Kasumi-1 (cell line): ENCODE results near the gene PAM16.

Experiments
- DNase-seq, 2 experiments: peaks; one replicate each; lab custom pipeline; 2025; lab: John Stamatoyannopoulos, UW

PAM16 gene

GRCh38 chr16:4319454-4320421, 31.4 kb downstream of the PAM16 start:
- DNase-seq, result no peak

DNA sequence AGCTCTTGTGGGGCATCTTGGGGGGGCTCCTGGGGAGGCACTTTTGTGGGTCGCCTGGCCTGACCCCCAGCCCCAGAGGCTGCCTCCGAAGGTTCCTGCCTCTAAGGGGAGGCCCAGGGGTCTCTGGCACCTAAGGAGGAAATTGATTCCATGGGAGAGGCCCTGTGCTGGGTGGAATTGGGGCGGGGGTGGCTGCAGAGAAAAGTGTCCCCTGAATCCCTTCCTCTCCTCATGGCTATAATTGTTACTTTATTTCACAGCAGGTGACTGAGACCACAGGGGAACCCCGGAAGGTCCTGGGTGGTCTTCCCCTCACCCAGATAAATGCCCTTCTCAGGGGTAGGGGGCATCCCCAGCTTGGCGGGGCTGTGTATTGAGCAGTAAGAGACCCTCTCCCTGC, 32.2 kb downstream of the PAM16 start:
- DNase-seq, result no peak

DNA sequence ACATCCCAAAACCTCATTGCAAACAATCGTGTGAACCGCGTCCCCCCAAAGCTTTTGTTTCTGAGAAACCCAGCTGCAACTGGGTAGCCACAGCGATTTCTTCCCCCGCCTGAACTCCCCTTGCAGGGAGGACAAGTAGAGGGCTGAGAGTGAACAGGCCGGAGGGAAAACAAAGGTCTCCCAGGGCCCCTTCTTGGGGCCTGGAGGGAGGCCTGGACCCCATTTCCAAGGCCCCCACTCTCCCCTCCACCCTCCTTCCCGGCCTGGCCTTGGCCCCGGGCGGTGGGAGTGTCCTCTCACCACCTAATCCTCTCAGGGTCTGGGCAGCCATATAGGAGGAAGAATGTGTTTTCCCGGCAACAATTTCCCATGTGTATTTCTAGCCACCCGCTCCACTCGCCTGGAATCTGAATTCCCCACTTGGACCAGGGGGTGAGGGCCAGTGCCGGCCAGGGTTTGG, 32.6 kb downstream of the PAM16 start:
- DNase-seq, result no peak

- DNase-seq, result no peak
Observed at GRCh38 chr16:4317532-4318450, 33.3 kb downstream of the PAM16 start.

GRCh38 chr16:4316864-4317531, 34.1 kb downstream of the PAM16 start:
- DNase-seq, result no peak

DNA sequence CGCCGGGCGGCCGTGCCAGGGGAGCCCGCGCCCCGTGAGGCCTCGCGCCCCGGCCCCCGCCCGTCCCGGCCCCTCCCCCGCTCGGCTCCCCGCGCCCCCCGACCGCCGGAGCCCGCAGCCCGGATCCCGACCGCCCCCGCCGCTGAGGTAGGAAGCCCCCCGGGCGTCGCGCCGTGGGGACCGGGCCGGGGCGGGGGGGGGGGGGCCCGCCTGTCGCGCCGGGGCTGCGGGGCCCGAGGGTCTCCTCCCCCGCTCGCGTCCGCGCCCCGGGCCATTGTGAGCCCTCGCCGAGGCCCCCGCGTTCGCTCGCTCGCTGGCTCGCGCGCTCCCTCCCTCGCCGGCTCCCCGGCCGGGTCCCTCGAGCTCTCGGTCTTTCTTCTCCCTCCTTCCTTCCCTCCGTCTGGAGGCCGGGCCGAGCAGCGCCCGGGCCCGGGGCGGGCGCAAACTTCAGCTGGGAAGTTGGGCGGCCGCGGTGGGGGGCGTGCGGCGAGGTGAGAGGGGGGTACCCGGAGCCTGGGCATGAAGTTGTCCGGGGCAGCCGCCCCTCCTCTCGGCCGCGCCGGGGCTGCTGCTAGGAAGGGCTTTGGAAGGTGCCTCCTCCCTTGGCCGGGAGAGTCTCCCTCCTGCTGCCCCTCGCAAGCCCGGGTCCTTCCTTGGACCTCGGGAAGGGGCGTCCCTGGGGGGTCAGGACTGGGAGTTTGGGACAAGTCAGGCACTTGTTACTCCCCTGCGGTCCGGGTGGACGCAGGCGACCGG, 34.8 kb downstream of the PAM16 start:
- no peak for DNase-seq

GRCh38 chr16:4315186-4316107, 35.7 kb downstream of the PAM16 start, which contains the start of gene GLIS2:
Gene GLIS2, plus strand, starts transcription at chr16:4316067. Its CDS starts 16,214 bp downstream, at chr16:4332281.
- no peak for DNase-seq

DNA sequence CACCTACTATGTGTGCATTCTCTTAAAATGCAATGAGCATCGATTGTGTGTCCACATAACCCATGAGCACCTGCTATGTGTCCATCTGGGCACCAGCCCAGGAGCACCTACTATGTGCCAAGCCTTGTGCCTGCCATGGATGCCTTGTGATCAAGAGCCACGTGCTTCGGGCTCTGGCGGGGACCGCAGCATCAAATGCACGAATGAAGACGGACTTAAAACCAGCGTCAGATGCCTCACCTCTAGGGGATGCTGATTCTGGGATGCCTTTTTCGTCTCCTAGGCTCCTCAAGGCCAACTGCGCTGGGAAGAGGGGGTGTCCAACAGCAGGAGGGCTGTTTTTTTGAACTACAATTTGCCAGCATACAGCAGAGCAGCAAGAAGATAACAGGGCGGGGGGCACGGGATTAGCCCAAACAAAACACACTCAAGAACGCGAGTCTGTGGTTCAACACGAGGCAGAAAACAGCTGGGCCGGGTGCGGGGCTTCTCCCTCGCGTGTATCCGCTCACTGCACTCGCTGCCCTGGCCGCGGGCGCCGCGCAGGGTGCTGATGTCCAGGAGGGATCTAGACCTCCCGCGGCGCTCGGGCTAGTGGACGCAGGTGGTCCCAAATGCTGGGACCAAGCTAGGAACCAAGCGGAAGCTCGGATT, 36.5 kb downstream of the PAM16 start:
- DNase-seq, result no peak

- DNase-seq, result no peak
Observed at GRCh38 chr16:4313563-4314531, 37.3 kb downstream of the PAM16 start.

GRCh38 chr16:4309833-4310266, 41.3 kb downstream of the PAM16 start:
- DNase-seq, result peak; percentile 12 to 13

DNA sequence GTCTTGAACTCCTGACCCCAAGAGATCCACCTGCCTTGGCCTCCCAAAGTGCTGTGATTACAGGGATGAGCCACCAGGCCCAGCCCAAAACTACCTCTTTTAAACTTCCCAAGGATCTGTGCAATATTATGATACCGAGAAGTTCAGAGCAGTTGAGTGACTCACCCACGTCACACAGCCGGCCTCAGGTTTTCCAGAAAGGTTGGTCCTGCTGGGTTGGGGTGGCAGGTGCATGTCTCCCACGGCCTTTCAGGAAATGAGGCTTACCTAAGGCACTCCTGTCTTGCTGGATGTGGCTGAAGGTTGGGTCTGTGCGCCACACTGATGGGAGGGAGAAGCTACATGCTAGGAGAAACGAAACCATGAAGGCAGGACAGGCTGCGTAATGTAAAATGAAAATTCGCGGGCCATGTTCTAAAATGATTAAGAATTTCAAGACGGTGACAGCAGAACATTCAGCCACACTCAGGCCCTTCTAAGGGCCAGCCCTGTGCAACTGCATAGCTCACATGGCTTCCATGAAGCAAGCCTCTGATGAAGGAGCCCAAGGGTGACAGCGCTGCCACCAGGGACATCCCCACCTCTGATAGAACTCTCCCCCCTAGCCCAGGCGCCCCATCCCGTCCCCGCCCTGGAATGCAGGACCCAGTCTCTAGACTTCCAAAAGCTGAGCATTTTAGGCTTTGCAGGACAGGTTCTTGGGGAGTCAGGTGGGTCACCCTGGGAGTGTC, 41.9 kb downstream of the PAM16 start:
- no peak for DNase-seq

GRCh38 chr16:4307215-4308037, 43.7 kb downstream of the PAM16 start:
- DNase-seq, result peak; percentile 73 to 81

DNA sequence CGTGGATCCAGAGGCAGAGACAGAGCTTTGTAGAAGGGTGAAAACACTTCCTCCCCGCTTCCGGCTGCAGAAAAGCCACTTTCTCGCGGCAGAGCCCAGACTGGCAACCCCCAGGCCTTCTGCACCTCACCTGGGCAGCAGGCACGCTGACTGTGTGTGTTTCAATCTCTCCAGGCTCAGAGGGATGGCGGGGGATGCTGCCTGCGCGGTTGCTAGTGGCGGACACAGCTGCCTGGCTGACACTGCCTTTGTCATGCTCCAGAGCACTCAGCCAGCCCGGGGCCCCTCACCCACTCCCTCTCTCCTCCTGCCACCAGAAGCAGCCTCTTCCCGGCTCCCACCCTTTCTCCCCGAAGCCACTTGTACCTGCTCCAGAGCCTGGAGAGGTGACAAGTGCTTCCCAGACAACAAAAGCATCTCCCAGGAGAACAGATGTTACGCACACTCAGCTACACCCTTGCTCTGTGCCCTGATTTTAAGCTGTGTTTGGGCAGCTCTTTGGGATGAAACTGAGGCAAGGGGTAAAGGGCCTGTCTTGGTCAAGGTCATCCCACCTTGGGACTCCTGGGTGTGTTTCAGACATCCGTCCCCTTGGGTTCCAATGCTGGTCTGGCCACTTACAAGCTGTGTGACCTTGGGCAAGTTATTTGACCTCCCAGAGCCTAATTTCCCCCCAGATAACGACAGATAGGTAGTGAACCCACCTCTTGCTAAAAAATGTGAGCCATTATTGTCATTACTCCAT, 44.5 kb downstream of the PAM16 start:
- no peak for DNase-seq

DNA sequence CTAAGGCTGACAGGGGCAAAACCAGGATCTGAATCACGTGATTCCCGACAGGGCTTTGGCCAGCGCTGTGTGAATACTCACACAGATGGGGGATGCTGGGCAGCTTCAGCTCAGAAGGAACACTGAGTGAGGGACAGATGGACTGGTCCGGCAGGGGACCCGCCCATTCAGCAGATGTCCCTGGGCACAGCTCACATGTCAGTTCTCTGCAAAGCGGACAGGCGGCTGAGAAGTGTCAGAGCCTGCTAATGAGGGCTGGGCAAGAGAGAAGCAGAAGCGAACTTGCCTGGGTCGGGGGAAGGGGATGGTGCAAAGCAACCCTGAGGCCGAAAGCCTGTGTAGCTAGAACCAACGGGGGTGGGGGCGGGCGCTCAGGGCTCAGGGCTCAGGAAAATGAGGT, 47.1 kb downstream of the PAM16 start:
- no peak for DNase-seq

DNA sequence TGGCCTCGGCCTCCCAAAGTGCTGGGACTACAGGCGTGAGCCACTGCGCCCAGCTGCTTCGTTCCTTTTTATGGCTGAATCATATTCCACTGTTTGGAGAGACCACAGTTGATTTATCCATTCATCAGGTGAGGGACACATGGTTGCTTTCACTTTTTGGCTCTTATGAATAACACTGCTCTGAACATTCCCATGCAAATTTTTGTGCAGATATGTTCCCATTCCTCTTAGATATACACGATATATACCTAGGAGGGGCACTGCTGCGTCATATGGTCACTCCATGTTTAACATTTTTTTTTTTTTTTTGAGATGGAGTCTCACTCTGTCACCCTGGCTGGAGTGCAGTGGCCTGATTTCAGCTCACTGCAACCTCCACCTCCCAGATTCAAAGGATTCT, 49.2 kb downstream of the PAM16 start:
- DNase-seq, result no peak

GRCh38 chr16:4301177-4301576, 49.9 kb downstream of the PAM16 start:
- no peak for DNase-seq
